ENCODE measurements around the gene NPLOC4. TPM values are rescaled to one million over a fixed set of nuclear protein-coding genes. Genes with fewer than 3 reads are reported as not detected.
A peak's percentile ranks its signal among the peaks of the same experiment; 100 is the strongest.

NPLOC4 gene
- total and polyA plus RNA-seq, 9 of the 15 experiments (the other 6 are each of a cell fraction or from before 2014, with no cell fraction given), result 1.5 to 116 (median 64.5) TPM

GRCh38 chr17:81635431-81635830 is 1.5 kb downstream of the NPLOC4 start:
- H3K9me1 ChIP-seq (ENCODE audit: control insufficient read depth, insufficient read depth, low read length), result no peaks in the 10 kb centered on the region
- H3K36me3 ChIP-seq (ENCODE audit: control insufficient read depth, insufficient read depth, low read length), result peaks cover 34% of the 10 kb centered on the region; the same call in 2 of the 3 replicates
- no peak for FAIRE-seq
- ChIA-PET POLR2A (interaction anchor here (0.6 to 1.4 kb wide), 4 partner anchors 31 to 274 kb away, joined by 3 to 6 read pairs (median 4); partner anchors contain the start of gene CCDC137), CTCF (ENCODE audit: low intra/inter-chr PET ratio) (no interaction called here)
- DNase-seq (ENCODE audit: extremely low read depth in 1 of 4, low spot score in 3 of 4), result peak in 1 of 4 experiments; percentile 26
- peak overlapping the region; percentile 87 for H3K27ac ChIP-seq (ENCODE audit: extremely low read depth, low read depth, low read length)
- H2AFZ ChIP-seq (ENCODE audit: low read depth, low read length), result no peak overlapping the region
- H3K27me3 ChIP-seq (ENCODE audit: control insufficient read depth in 2 of 2, insufficient read depth in 2 of 2, low read length in 2 of 2), result no peaks in the 10 kb centered on the region
- in situ Hi-C loops (cut with MboI), result no loop called here
- H3K79me2 ChIP-seq (ENCODE audit: control insufficient read depth, insufficient read depth, low read length), result peaks cover 63% of the 10 kb centered on the region
- peak overlapping the region; percentile 89 to 94 for H3K9ac ChIP-seq (ENCODE audit: insufficient read depth in 1 of 2, low read depth in 2 of 2, low read length in 2 of 2)
- TSS peak; percentile 74 for BruUV-seq (replicated peaks)
- peak overlapping the region; percentile 84 for H3K4me2 ChIP-seq (ENCODE audit: insufficient read depth, low read length)
- no peaks in the 10 kb centered on the region for H3K9me3 ChIP-seq (replicated peaks; ENCODE audit: control insufficient read depth, insufficient read depth, low read depth, low read length)
- peak; percentile 11; the same call in 2 of the 3 replicates for ATAC-seq
- 31% methylated on average over 5 of the region's 5 CpGs for WGBS (ENCODE audit: insufficient coverage, low coverage, missing lambda C conversion rate)
- intact Hi-C loops (cut with micrococcal nuclease), result no loop called here
- H4K20me1 ChIP-seq (replicated peaks; ENCODE audit: control insufficient read depth, insufficient read depth, low read length), result peaks cover 6% of the 10 kb centered on the region
- H3K4me1 ChIP-seq (replicated peaks in 1 of 2; ENCODE audit: control insufficient read depth in 2 of 2, insufficient read depth in 2 of 2, low read length in 2 of 2), result peaks cover 20 to 22% of the 10 kb centered on the region in 2 experiments; a peak in 4 of 5 replicates
- H3K4me3 ChIP-seq, result peak overlapping the region; percentile 69
- TF ChIP-seq ATF7 (IDR thresholded peaks at IDR 0.05) (no peak), CHD7 (IDR thresholded peaks at IDR 0.05; ENCODE audit: low read depth, low read length) (no peak), NFXL1 (CRISPR knock-in tag; IDR thresholded peaks at IDR 0.05) (no peak), FOSL1 (tag; conservative IDR thresholded peaks at IDR 0.05) (0 out of 2 replicates have a peak, but pooled peaks have one; percentile 3), MAFG (tag; conservative IDR thresholded peaks at IDR 0.05) (no peak), ZNF140 (CRISPR knock-in tag; IDR thresholded peaks at IDR 0.05) (no peak), PKNOX1 (IDR thresholded peaks at IDR 0.05) (no peak), SREBF2 (CRISPR knock-in tag; IDR thresholded peaks at IDR 0.05) (0 out of 2 replicates have a peak, but pooled peaks have one; percentile 30), EGR1 (conservative IDR thresholded peaks at IDR 0.05) (0 out of 2 replicates have a peak, but pooled peaks have one; percentile 21), XRCC5 (IDR thresholded peaks at IDR 0.05; ENCODE audit: low read depth, low read length) (no peak)

Data from K562 (cell line).